GM19025 (cell line): ENCODE measurements around the gene SMCO4.

ENCODE experiments used
- ATAC-seq: cut with Tn5 transposase; IDR thresholded peaks from one replicate; pipeline ENCODE4 v1.9.1; 2021; ENCODE audit warnings: mild to moderate bottlenecking, low read depth, moderate library complexity; ENCODE audit not compliant: unreplicated experiment

SMCO4 gene

GRCh38 chr11:93529707-93530467, 13.3 kb downstream of the SMCO4 start:
- no peak for ATAC-seq

DNA sequence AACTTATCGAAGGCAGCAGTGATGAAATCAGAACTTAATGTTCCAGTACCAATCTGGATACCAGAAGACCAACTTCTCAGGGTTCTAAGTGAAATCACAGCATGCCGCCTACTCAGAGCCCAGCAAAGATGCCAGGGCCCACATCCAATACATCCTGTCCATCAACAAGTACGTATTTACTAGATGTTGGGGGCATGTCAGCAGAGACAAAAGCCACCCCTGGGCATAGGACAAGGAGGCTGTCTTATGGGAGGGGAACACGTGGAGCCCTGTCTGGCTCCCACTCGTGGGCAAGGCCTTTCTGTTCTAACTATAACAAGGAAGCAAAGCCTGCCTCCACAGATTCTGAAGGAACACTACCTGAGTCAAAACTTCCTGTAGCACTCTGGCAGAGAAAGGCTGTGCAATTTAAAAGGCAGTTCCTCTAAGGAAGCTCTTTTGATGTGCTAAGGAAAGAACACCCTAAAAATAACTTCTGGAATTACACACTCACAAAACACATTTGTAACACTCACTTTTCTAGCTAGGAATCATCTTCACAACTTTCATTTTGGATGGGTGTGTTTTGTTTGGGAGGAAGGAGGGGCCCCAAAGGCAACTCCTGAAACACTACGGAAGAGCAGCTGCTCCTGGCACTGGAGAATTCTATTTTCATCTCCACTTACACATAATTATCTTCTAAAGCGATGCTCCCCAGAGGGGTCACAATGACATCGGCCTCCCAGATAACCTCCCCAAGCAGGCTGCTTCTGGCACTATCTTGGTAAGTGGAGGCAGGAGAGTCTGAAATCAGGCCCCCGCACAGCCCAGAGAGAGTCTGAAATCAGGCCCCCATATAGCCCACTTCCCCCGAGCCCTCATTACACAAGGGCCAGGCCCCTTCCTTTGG, 14.2 kb downstream of the SMCO4 start:
- no peak for ATAC-seq

DNA sequence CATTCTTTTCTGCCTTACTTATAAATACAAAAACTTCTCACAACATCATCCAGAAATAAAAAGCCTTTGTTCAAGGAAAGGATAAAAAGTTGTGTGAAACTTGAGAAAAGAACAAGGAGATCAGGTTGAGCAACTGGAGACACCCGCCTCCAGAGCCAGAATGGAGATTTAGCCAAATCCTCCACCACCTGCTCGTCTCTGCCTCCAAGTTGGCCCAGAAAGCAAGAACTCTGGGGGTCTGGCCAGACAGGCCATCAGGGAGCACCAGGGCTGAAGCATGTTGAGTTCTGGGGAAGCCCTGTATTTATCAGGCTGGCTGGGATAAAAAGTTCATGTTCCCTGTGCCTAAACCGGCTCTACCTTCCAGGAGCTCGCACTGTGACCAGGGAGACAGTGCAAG, 14.9 kb downstream of the SMCO4 start:
- ATAC-seq, result no peak

DNA sequence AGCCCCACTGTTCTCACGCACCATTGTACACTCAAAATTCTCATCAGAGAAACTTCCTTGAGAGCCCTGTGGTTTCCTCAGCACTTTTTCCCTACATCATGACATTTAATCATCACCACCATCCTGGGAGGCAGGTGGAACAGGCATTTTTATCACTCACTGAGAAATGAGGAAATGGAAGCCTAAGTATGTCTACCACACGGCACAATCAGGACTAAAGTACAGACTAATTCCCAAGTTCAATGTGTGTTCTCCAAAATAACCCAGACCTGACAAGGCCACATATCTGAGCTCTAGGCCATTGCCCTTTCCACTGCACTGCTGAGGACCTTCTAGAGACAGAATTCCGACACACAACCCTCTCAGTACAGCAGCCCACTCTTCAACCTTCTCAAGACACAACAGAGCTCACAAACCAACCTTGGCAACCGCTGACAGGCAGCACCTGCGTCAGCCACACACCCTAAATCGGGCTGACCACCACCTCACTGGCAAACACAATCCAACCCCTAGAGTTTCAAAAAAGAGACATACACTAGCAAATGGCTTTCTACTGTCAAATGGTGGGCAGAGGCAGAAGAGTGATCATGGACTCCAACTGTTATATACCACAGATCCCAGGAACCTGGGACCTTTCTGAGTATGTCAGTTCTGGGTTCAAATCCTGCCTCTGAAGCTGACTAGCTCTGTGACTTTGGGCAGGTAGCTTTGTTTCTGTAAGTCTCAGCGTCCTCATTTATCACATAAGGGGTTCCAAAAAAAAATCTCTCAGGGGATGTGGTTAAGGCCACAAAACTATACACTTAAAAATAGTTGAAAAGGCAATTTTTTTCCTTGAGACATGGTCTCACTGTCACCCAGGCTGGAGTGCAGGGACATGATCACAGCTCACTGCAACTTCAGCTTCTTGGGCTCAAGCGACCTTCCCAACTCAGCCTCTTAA, 16.3 kb downstream of the SMCO4 start:
- peak; percentile 14 for ATAC-seq

- peak; percentile 25 for ATAC-seq
Observed at GRCh38 chr11:93526346-93526633, 16.9 kb downstream of the SMCO4 start.

DNA sequence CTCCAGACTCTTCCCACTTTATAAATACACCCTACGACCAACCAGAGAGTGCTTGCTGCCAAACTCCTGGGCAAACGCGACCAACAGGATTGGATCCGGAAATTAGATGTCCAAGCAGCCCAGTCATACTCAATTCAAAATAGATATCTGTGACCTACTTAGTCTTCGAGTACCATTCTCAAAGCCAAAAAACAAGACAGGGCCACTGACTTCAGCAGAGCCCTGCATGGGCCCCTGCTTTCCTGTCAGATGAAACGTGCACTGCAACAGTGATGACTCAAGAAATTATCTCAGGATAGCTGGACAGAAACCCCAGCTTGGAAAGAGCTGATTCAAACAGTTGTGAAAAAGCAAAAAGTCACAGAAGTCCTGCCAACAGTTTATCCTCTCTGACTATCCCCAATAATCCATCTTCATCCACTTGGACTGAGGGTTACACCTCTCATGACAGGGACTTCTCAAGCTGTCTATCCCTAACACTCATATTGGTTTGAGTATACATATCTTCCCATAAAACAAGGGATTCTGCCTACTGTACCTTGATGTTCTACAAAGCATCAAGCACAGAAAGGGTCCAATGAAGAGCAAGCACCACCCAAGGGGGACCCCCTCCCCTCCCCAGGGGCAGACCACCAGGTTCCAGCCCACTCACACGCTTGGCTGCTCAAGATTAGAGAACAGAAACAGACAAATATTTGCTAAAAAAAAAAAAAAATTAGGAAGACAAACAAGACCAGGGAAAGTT, 17.4 kb downstream of the SMCO4 start:
- no peak for ATAC-seq

- no peak for ATAC-seq
Observed at GRCh38 chr11:93524858-93525257, 18.3 kb downstream of the SMCO4 start.

DNA sequence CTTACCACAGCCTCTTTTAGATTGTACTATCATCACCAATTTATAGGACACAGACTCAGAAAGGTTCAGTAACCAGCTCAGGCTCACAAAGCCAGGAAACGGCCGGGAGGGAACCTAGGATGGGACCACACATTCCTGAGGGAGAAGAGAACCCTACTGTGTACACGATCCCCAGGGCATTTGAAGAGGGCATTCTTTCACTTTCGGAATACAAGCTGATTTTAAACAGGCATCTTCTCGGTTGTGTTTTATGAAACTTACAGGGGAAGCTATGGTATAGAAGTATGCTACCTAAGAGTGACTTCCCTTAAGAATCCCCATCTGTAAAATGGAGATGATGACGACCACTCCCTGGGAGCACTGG, 19.0 kb downstream of the SMCO4 start:
- peak; percentile 53 for ATAC-seq

GRCh38 chr11:93520726-93521509, 22.3 kb downstream of the SMCO4 start:
- ATAC-seq, result no peak

DNA sequence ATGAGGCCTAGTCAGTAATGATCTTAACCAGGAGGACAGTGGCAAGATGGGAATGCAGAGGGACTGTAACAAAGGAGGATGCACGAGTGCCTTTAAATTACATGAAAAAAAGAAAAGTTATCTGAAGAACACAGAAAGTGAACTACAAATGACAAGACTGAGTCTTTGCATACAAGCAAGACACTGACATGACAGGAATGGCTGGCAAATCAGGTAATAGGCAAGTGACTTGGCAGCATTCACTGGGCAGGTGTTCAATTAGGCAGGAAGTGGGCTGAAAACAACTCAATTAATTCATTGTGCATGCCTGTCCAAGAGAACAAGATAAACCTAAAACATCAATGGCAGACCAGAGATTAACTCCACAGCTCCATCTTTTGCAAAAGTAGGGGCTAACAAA, 24.0 kb downstream of the SMCO4 start:
- no peak for ATAC-seq

DNA sequence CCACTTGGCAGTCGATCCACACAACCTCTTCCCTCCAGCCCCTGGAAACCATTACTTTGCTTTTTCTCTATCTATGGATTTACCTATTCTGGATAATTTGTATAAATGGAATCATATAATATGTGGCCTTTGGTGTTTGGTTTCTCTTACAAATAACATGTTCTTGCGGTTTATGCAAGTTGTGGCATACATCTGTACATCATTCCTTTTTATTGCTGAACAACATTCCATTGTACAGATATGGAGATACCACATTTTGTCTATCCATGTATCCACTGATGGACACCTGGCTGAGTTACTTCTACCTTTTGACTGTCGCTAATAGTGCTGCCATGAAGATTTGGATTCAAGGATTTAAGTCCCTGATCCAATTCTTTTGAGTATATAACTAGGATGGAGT, 25.1 kb downstream of the SMCO4 start:
- ATAC-seq, result no peak

- ATAC-seq, result no peak
Observed at GRCh38 chr11:93517611-93518010, 25.6 kb downstream of the SMCO4 start.

DNA sequence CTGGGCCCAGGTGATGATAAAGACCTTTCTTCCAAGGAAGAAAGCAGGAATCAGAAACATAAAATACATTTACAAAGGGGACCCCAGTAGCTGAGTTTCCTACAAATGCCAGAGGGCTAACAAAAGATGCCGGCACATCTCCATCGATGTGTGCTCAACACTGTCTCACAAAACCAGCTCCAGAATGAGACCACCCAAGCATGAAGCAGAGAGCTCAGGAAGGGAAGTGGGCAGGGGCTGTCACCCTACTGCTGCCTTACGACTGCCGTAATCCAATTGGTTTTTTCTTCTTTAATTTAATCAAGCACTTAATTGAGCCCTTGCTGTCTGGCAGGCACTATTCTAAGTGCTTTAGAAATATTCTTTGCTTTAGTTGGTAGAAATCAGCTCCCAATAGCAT, 26.1 kb downstream of the SMCO4 start:
- no peak for ATAC-seq

GRCh38 chr11:93515441-93516025, 27.7 kb downstream of the SMCO4 start:
- no peak for ATAC-seq

DNA sequence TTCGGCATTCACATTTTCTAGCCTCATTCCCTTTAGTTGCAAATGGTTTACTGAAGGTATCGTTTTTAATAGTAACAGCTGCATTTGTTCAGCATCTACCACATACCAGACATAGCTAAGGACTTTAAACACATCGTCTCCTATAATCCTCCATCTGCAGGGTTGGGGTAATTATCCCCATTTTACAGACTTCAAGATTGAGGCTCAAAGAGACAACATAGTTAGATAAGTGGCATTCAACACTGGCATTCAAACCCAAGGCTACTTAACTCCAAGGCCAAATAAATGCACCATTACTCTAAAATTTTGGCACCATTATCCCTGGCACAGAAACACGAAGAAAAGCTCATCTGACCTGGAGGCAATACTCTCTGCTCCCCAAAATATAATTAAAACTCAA, 28.5 kb downstream of the SMCO4 start:
- no peak for ATAC-seq

DNA sequence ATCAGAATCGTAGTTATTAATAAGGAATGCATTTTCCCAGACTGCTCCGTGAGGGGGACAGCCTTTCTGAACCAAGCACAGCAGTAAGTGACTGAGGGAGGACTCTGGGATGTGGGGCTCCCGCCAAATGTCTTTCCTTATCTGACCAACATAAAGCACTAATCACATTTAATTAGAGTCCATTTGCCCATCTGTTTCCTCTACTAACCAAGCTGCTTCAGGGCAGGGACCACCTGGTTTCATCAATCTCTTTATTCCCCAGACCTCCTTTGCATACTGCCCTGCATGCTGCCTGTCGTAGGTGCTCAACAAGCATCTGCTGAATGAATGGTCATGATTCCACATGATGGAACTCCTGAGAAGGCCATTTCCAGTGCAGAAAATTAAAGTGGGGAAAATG, 29.4 kb downstream of the SMCO4 start:
- no peak for ATAC-seq

GRCh38 chr11:93512949-93513667, 30.1 kb downstream of the SMCO4 start:
- ATAC-seq, result peak; percentile 47

DNA sequence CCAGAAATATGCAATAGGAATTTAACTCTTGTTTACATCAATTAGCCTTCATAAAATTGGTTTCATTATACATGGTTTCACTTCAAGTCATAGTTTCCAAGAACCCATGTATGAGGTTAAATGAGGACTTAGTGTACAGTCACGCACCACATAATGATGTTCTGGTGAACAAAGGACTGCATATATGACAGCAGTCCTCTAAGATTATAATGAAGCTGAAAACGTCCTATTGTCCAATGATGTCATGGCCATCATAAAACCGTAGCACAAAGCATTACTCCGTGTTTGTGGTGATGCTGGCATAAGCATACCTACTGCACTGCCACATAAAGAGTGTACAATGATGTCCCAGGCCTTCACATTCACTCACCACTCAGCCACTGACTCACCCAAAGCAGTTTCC, 31.1 kb downstream of the SMCO4 start:
- ATAC-seq, result peak; percentile 82
